Brain pericyte (primary cell): Measurements from ENCODE around the gene PCNA.

Experiments
- DNase-seq: peaks from one replicate; pipeline ENCODE4 v3.0.0-alpha.2; 2012; ENCODE audit warnings: low read depth, low spot score

Gene PCNA

GRCh38 chr20:5065879-5066383 is 53.8 kb downstream of the PCNA start:
- DNase-seq = peak; percentile 71

DNA sequence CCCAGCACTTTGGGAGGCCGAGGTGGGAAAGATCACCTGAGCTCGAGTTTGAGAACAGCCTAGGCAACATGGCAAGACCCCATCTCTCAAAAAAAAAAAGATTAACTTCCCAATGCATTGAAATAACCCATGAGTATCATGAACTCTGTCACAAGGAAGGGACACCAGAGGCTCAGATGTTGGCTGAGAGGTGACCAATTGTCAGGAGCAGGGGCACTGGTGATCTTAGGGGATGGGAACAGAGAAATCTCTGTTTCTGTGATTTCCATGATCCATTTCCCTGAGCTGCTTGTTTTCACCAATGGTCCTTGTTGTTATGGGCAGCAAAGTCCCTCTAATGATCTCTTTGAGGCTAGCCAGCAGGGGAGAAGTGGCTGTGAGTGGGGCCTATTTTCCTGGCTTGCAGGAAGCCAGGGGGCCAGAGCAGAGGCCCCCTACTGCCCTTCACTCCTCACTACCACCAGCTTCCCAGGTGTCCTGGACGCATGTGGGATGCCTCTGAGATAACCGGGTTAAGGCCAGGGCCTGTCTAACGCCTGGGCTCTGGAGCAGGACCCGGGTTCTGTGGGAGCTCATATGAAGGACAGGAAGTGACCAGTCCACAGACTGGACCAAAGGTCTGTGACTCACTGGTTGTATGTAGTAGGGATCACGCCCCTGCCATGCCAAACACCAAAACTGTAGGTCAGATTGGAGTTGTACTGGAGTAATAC is 54.4 kb downstream of the PCNA start:
- DNase-seq = no peak
